Liver (tissue), 9 donors: ENCODE measurements around the gene ANKRD16. TPM values are rescaled to one million over a fixed set of nuclear protein-coding genes. Genes with fewer than 3 reads are reported as not detected.

Experiments used
- DNase-seq: peaks from one replicate; pipeline ENCODE4 v3.0.0-alpha.2; 2017; ENCODE audit warnings: low spot score
- H3K27ac ChIP-seq, 2 donors: one replicate each; pipeline ENCODE4 v1.7.0; 2013; ENCODE audit warnings: inconsistent platforms in 2 of 2, low read length in 2 of 2, control low read depth in 1 of 2, low read depth in 1 of 2, mild to moderate bottlenecking in 1 of 2
- H3K27me3 ChIP-seq, 4 donors: one replicate each; pipeline versions ENCODE4 v1.6.1 to v1.7.0; 2013; ENCODE audit warnings: low read length in 3 of 4, inconsistent platforms in 1 of 4, mild to moderate bottlenecking in 1 of 4, moderate library complexity in 1 of 4; ENCODE audit not compliant: control insufficient read depth in 4 of 4, insufficient read depth in 4 of 4
- H3K36me3 ChIP-seq, 4 donors: one replicate each; pipeline versions ENCODE4 v1.6.1 to v1.7.0; 2013; ENCODE audit warnings: low read length in 3 of 4, mild to moderate bottlenecking in 3 of 4, low read depth in 1 of 4, moderate library complexity in 1 of 4; ENCODE audit not compliant: control insufficient read depth in 4 of 4, insufficient read depth in 3 of 4
- H3K4me1 ChIP-seq, 4 donors: one replicate each; pipeline versions ENCODE4 v1.6.1 to v1.7.0; 2013; ENCODE audit warnings: low read length in 3 of 4, mild to moderate bottlenecking in 3 of 4, moderate library complexity in 1 of 4; ENCODE audit not compliant: control insufficient read depth in 4 of 4, insufficient read depth in 4 of 4
- H3K4me3 ChIP-seq, 3 donors: one replicate each; pipeline versions ENCODE4 v1.6.1 to v1.7.0; 2013; ENCODE audit warnings: low read length in 3 of 3, control low read depth in 1 of 3, low read depth in 1 of 3, mild to moderate bottlenecking in 1 of 3
- H3K9ac ChIP-seq, 2 donors: one replicate each; pipeline ENCODE4 v1.7.0; 2013; ENCODE audit warnings: low read length in 2 of 2, mild to moderate bottlenecking in 2 of 2, moderate library complexity in 2 of 2, control low read depth in 1 of 2, low read depth in 1 of 2
- H3K9me3 ChIP-seq, 4 donors: one replicate each; pipeline versions ENCODE4 v1.6.1 to v1.7.0; 2013; ENCODE audit warnings: low read length in 3 of 4; ENCODE audit not compliant: control insufficient read depth in 4 of 4
- ATF3 ChIP-seq: IDR thresholded peaks from 2 replicates; pipeline ENCODE4 v1.6.1; 2016; ENCODE audit warnings: antibody characterized with exemption
- EGR1 ChIP-seq, 2 donors: IDR thresholded peaks; 2 replicates each; pipeline ENCODE4 v1.6.1; 2016 to 2018; ENCODE audit warnings: antibody characterized with exemption in 2 of 2, low read depth in 2 of 2
- FOXA1 ChIP-seq: IDR thresholded peaks from 2 replicates; pipeline ENCODE4 v1.6.1; 2016; ENCODE audit warnings: antibody characterized with exemption
- FOXA2 ChIP-seq: IDR thresholded peaks from 2 replicates; pipeline ENCODE4 v1.6.1; 2016; ENCODE audit warnings: antibody characterized with exemption
- GABPA ChIP-seq, 2 donors: IDR thresholded peaks in 1 of 2; conservative IDR thresholded peaks in 1 of 2; 2 replicates each; pipeline ENCODE4 v1.6.1; 2016; ENCODE audit warnings: antibody characterized with exemption in 2 of 2, mild to moderate bottlenecking in 1 of 2, moderate library complexity in 1 of 2
- HNF4A ChIP-seq, 2 donors: conservative IDR thresholded peaks; 2 replicates each; pipeline ENCODE4 v1.6.1; 2016; ENCODE audit warnings: antibody characterized with exemption in 2 of 2, mild to moderate bottlenecking in 2 of 2
- HNF4G ChIP-seq: IDR thresholded peaks from 2 replicates; pipeline ENCODE4 v1.6.1; 2016; ENCODE audit warnings: antibody characterized with exemption
- JUND ChIP-seq, 2 donors: IDR thresholded peaks; 2 replicates each; pipeline ENCODE4 v1.6.1; 2016; ENCODE audit warnings: antibody characterized with exemption in 2 of 2
- NR2F2 ChIP-seq: IDR thresholded peaks from 2 replicates; pipeline ENCODE4 v1.6.1; 2016; ENCODE audit warnings: antibody characterized with exemption
- RAD21 ChIP-seq, 2 donors: IDR thresholded peaks; 2 replicates each; pipeline ENCODE4 v1.6.1; 2016; ENCODE audit warnings: antibody characterized with exemption in 2 of 2, mild to moderate bottlenecking in 2 of 2
- REST ChIP-seq: IDR thresholded peaks from 2 replicates; pipeline ENCODE4 v1.6.1; 2016; ENCODE audit warnings: antibody characterized with exemption, mild to moderate bottlenecking
- RXRA ChIP-seq, 2 donors: IDR thresholded peaks; 2 replicates each; pipeline ENCODE4 v1.6.1; 2017 to 2018; ENCODE audit warnings: antibody characterized with exemption in 2 of 2, mild to moderate bottlenecking in 1 of 2
- SP1 ChIP-seq: IDR thresholded peaks from 2 replicates; pipeline ENCODE4 v1.6.1; 2018; ENCODE audit warnings: antibody characterized with exemption, mild to moderate bottlenecking
- TAF1 ChIP-seq: conservative IDR thresholded peaks from 2 replicates; pipeline ENCODE4 v1.6.1; 2016; ENCODE audit warnings: antibody characterized with exemption, mild to moderate bottlenecking
- YY1 ChIP-seq: IDR thresholded peaks from 2 replicates; pipeline ENCODE4 v1.6.1; 2016; ENCODE audit warnings: antibody characterized with exemption, mild to moderate bottlenecking
- polyA plus RNA-seq, 2 donors: library from polyadenylated mRNA; stranded (reverse) in 1 of 2; unstranded in 1 of 2; fragments of 200-250 nt in 1 of 2; fragments of >200 nt in 1 of 2; fragmentation: Nextera tagmentation in 1 of 2; extraction: Ambion mirVana in 1 of 2; gene quantifications; one replicate each; pipeline versions ENCODE4 v1.2.1 to v1.2.3, GENCODE V29; 2013 to 2015
- total RNA-seq, 2 donors: library from RNA; depleted of rRNA; stranded (reverse); fragments of >200 nt; gene quantifications; one replicate each; pipeline ENCODE4 v1.2.3, GENCODE V29; 2014
- TF ChIP-seq, protein P1 (sequence below): fragments of 150-350 bp; IDR thresholded peaks from 2 replicates; pipeline ENCODE4 v1.5.1; 2017; ENCODE audit warnings: improper control_type of control experiment, low read depth, low read length; ENCODE audit not compliant: missing input control
- TF ChIP-seq, protein P2 (sequence below): IDR thresholded peaks from 2 replicates; pipeline ENCODE4 v1.6.1; 2016; ENCODE audit warnings: antibody characterized with exemption
- donor health status: healthy.
- donor health status: healthy.
- donor health status: healthy.
- donor health status: healthy.
- donor health status: healthy.

The ANKRD16 gene
- total and polyA plus RNA-seq, 4 donors: 1.1 to 3.6 (median 2.3) TPM

- Histone ChIP-seq H3K4me1 (peaks cover 0 to 16% (median 9%) of the 10 kb centered on the region in 4 donors), H3K27ac (no peak overlapping the region)
These were observed 73.5 kb downstream of the ANKRD16 start for GRCh38 chr10:5816170-5816569.

More at GRCh38 chr10:5816170-5816569, 73.5 kb downstream of the ANKRD16 start:
- no peaks in the 10 kb centered on the region for H3K27me3 ChIP-seq
- no peak for DNase-seq
- H3K4me3 ChIP-seq: no peak overlapping the region
- H3K36me3 ChIP-seq: no peaks in the 10 kb centered on the region
- H3K9me3 ChIP-seq: no peaks in the 10 kb centered on the region
- TF ChIP-seq EGR1 (IDR thresholded peaks at IDR 0.05; ENCODE audit: low read depth in 2 of 2): no peak
- TF ChIP-seq HNF4A (conservative IDR thresholded peaks at IDR 0.05): no peak
- no peak for TF ChIP-seq FOXA2
- no peak for TF ChIP-seq GABPA (IDR thresholded peaks at IDR 0.05 in 1 of 2, conservative IDR thresholded peaks at IDR 0.05 in 1 of 2)
- TF ChIP-seq HNF4G: no peak
- TF ChIP-seq RAD21 (IDR thresholded peaks at IDR 0.05): no peak
- no peak for TF ChIP-seq ATF3
- TF ChIP-seq RXRA (IDR thresholded peaks at IDR 0.05): no peak
- no peak for TF ChIP-seq REST
- TF ChIP-seq FOXA1: no peak
- no peak for TF ChIP-seq NR2F2
- no peak for TF ChIP-seq SP1
- TF ChIP-seq, protein P1, sequence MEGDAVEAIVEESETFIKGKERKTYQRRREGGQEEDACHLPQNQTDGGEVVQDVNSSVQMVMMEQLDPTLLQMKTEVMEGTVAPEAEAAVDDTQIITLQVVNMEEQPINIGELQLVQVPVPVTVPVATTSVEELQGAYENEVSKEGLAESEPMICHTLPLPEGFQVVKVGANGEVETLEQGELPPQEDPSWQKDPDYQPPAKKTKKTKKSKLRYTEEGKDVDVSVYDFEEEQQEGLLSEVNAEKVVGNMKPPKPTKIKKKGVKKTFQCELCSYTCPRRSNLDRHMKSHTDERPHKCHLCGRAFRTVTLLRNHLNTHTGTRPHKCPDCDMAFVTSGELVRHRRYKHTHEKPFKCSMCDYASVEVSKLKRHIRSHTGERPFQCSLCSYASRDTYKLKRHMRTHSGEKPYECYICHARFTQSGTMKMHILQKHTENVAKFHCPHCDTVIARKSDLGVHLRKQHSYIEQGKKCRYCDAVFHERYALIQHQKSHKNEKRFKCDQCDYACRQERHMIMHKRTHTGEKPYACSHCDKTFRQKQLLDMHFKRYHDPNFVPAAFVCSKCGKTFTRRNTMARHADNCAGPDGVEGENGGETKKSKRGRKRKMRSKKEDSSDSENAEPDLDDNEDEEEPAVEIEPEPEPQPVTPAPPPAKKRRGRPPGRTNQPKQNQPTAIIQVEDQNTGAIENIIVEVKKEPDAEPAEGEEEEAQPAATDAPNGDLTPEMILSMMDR: no peak
- TF ChIP-seq YY1: no peak
- TF ChIP-seq, protein P2, sequence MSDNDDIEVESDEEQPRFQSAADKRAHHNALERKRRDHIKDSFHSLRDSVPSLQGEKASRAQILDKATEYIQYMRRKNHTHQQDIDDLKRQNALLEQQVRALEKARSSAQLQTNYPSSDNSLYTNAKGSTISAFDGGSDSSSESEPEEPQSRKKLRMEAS: no peak
- no peak for TF ChIP-seq JUND (IDR thresholded peaks at IDR 0.05)
- no peak for TF ChIP-seq TAF1
- no peak overlapping the region for H3K9ac ChIP-seq
